HG02610 (cell line): ENCODE results near the gene NFKBIE.

ENCODE experiments used
- ATAC-seq: cut with Tn5 transposase; IDR thresholded peaks from one replicate; pipeline ENCODE4 v1.9.1; 2021; ENCODE audit warnings: mild to moderate bottlenecking, moderate library complexity; ENCODE audit not compliant: unreplicated experiment

The NFKBIE gene

DNA sequence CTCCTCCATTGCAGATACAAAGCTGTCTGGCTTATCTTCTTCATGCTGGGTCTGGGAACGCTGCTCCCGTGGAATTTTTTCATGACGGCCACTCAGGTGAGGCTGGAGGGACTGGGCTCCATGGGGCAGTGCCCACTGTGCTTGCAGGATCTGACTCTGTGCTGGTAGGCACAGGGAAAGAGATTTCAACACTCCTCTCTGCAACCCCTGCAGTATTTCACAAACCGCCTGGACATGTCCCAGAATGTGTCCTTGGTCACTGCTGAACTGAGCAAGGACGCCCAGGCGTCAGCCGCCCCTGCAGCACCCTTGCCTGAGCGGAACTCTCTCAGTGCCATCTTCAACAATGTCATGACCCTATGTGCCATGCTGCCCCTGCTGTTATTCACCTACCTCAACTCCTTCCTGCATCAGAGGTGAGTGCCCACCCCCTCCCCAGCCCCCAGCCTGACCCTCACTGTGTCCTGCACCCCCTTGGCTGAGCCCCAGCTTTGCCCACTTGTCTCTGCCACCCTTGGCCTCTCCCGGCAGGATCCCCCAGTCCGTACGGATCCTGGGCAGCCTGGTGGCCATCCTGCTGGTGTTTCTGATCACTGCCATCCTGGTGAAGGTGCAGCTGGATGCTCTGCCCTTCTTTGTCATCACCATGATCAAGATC lies 35.8 kb downstream of the NFKBIE start:
- ATAC-seq, result no peak

GRCh38 chr6:44228836-44229235 lies 36.5 kb downstream of the NFKBIE start:
- ATAC-seq, result no peak

DNA sequence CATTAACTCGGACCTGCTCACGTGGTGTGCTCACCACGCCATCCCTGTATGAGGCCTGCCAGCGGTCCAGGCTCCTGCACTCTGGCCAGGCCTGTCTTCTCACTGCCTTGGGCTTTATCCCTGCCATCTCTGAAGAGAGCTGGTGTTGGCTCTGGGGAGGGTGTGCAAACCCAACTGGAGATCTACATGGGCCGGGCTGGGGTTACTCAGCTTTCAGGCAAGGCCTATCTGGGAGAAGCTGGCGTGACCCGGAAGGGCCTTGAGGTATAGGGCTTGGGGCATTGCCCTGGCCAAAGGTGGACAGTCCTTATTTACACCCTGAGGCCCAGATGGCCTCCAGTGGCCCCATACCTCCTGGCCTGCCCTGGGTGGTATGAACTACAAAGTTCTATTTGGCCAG lies 36.9 kb downstream of the NFKBIE start:
- ATAC-seq, result no peak

- ATAC-seq, result no peak
Observed at GRCh38 chr6:44228031-44228430, 37.3 kb downstream of the NFKBIE start.

DNA sequence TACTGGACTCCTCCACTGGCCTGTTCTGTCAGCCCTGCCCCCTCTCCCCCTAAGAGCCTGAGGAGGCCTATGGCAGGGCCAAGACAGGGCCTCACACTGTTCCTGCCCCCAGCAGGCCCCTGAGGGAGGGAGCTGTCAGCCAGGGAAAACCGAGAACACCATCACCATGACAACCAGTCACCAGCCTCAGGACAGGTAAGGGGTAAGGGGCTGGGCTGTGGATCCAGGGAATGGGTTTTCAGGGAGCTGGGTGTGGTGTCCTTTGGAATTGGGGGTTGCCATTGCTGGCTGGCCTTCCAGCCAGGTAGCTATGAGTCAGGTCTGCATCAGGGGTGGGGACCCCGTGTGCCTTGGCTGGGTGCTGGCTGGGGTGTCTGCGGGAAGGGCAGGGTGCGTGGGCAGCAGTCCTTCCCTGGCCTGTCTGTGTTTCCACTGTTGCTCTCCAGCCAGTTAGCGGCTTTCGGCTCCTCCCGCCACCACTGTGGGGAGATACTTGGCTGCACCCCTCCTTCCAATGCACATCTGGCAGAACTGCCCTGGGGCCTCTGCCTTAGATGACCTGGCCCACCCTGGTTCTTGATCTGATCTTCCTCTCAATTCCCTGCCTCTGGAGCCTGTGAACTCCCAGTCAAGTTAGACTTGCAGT lies 38.1 kb downstream of the NFKBIE start:
- no peak for ATAC-seq

DNA sequence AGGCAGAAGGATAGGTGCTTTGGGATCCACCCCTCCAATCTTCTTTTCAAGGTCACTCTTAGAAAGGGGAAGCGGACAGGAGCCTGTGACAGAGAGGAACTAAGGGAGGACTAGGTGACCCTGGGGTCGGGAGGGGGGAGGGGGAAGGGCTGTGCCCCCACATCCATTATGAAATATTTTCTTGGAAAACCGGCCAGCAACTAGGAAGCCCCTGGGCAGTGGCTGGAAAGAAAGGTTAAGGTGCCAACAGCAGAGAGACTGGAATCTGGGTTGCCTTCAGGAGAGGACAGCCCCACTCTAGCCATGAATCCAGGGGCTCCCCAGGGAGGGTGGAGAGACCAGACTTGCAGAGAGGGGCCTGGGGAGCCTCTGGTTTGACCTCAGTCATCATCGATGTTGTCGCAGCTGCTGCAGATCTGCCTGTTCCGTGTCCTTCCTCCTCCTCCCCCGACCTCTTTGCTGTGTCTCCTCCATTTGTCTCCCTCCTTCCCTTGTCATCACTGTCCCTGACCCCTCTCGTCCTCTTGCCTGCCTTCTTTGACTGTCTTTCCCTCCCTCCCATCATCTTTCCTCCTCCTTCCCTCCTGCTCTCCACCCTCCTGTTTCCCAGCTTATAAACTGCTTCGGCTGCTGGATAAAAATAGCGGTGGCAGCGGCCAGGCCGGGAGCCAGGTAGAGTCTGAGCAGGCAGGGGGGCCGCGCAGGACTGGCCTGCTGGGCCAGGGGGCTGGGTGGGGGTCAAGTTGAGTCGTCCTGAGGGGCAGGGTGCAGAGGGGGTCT lies 38.8 kb downstream of the NFKBIE start:
- no peak for ATAC-seq

GRCh38 chr6:44225579-44226325 lies 39.6 kb downstream of the NFKBIE start:
- ATAC-seq, result no peak

DNA sequence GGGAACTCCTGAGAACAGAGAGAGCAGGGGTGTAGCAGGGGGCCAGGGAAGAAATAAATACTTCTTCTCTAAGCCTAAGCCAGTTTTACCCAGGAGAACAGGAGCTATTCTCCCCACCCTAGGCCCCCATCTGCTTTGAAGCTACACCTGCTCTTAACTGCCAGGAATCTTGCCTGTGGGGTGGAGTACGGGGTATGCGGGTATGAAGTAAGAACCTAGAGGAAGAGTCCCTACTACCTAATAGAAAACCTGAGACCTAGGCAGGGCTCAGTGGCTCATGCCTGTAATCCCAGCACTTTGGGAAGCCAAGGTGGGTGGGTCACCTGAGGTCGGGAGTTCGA lies 40.4 kb downstream of the NFKBIE start:
- no peak for ATAC-seq

DNA sequence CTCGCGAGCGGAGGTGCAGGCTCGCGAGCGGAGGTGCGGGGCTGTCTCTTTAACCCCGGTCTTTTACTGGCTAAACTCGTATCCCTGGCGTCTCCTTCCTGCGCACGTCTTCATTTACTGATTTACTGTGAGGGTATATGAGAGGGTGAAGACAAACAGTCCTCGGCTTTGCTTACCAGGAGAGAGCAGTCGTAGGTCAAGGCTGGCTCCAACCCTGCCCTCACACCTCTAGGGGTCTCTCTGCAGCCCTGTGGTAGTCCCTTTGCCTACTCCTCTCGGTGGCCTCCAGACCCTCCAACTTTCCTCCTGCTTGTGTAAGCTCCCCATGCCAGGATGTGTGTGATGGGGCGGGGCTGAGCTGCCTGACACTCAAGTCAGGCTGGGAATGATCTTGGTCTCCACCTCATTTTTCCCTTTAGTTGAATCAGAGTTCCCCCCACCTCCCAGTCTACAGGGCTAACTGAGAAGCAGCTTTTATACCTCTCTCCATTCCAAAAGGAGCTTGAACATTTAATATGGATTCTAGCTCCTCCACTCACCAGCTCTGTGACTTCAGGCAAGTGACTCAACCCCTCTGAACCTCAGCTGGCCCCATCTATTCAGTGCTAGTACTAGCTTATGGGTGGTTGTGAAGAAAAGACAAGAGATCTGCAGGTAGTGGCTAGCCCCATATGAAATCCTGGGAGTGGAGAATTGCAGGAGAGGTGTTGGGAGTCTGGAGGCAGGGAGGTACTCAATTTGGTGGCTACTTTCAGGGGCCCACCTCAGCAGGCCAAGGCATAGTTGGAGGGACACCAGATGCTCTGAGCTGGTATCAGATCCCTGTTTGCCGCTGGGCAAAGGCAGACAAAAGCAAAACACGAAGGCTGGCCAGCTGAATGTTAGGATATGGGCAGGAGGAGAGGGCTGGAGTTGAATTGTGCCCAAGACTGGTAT lies 41.1 kb downstream of the NFKBIE start:
- ATAC-seq, result no peak

DNA sequence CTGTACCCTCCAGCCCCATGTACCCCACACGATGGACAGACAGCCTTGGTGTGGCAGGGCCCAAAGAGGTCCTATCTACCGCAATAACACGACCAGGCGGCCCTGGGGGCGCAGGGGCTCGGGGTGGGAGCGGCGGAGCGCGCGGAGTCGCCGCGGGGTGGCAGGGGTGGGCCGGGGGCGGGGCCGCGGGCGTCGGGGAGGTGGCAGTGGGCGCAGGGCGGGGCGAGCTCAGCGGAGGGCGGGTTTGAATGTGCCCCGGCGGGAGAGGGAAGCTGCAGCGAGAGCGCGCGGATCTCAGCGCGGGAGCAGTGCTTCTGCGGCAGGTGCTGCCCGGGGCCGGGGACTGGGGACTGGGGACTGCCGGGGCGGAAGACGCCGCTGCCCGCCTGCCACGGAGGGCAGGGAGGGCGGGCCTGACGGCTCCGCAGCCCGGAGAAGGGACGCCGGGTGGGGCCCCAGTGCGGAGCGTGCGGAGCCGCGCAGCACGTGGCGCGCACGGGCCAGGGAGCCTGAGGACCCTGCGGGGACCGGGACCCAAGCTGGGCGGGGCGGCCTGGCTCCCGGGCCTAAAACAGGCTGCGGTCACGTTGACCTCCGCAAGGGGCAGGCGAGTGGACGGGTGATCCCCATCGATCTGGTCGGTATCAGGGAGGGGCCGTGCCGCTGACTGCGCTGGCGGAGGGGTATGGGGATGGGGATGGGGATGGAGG lies 41.9 kb downstream of the NFKBIE start, which contains the start of gene SLC29A1:
Gene SLC29A1 (plus strand): TSS at position 277 of the 710 bp plus-strand sequence. CDS start 3,719 bp downstream, outside the sequence.
- ATAC-seq, result peak; percentile 47

- ATAC-seq, result no peak
Observed at GRCh38 chr6:44222486-44223318, 42.6 kb downstream of the NFKBIE start.

DNA sequence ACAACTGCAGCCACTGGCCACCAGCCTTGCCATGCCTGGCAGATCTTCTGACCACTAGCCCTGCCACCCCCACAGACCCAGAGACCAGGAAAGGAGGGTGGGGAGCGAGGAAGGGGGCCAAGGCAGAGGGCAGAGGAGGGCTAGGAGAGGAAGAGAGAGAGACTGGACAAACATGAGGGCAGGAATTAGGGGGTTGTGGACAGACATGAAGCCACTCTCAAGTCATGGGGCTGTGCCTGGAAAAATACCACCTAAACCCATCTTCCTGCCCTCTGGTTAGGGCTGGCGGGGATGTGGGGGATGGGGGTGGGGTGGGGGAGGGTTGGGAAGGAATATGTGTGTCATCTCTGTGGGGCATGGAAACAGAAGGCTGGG lies 43.4 kb downstream of the NFKBIE start:
- ATAC-seq, result no peak

GRCh38 chr6:44221291-44221960 lies 43.9 kb downstream of the NFKBIE start:
- ATAC-seq, result no peak

GRCh38 chr6:44220913-44221290 lies 44.4 kb downstream of the NFKBIE start:
- no peak for ATAC-seq

GRCh38 chr6:44219815-44220784 lies 45.3 kb downstream of the NFKBIE start:
- ATAC-seq, result no peak

DNA sequence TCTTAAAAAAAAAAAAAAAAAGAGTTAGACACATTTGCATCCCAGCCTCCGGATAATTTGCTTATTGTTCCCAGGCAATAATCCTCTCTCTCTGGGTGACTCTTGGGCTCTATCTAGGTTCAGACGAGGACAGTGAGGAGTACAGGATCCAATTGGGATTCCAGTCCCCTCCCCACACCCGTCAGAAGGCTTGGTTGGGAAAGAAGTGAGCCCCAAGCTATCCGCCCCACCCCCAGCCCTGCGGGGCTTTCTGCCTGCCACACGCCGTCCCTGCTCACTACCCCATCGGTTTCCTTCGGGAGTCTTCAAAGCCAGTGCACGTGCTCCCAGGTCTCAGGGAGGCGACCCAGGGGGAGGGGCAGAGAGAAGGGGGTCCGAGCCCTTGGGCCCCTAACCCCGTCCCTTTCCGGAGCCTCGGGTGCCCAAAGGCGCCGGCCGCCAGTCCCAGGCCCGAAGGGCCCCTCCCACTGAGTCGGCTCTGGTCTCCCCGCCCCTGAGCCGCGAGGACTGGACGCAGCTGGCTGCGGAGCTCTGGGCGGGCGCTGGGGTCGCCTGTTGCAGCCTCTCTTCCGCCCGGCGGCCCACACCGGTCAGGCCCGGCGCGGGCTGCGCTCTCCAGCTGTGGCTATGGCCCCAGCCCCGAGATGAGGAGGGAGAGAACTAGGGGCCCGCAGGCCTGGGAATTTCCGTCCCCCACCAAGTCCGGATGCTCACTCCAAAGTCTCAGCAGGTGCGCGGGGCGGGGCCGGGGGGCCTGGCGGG lies 46.1 kb downstream of the NFKBIE start:
- ATAC-seq, result peak; percentile 37
